Sciatic nerve (tissue), 2 donors: ENCODE data around the gene PRR5L. TPM values are rescaled to one million over a fixed set of nuclear protein-coding genes. Genes with fewer than 3 reads are reported as not detected.

ENCODE experiments used
- ATAC-seq: fragments of 200-7000 bp; cut with Tn5 transposase; one replicate; pipeline ENCODE4 v1.9.1; 2020; ENCODE audit warnings: mild to moderate bottlenecking, moderate library complexity
- DNase-seq: peaks from one replicate; pipeline ENCODE4 v3.0.0-alpha.2; 2020; ENCODE audit warnings: low spot score
- intact Hi-C: fragments of 100-400 bp; cut with DNase I; formaldehyde crosslinking; loops from one replicate; pipeline ENCODE4 v1.14.2; 2022
- total RNA-seq: library from RNA; stranded (reverse); fragmentation: NEBNext Ultra II Directional; extraction: Animal tissue kit (Norgen Biotek cat#: 25700); gene quantifications from one replicate; pipeline ENCODE4 v1.2.1, GENCODE V29; 2021
- donor health status: DM: no; HTN: no; CAD: no.
- donor health status: DM: no; HTN: no; CAD: no.

Gene PRR5L
- total RNA-seq, 1 donor from 2014 or later, result 28.6 TPM

DNA sequence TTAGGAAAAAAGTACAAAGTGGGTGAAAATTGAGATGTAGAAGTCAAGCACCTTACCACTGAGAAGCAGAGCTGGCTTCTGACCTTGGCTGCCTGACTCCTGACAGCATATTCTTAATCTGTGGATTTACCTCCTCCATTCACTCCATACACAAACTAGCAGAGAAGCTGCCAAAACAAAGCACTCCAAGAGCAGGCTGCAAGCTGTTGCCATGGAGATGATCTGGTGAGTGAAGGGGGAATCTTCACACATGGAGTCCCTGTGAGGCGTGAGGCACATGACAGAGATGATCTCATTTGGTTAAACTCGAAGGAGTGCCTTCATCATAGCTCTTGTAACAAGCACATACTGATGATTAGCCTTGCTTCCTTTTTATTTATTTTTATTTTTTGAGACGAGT lies 23.0 kb upstream of the PRR5L start:
- no peak for DNase-seq
- ATAC-seq, result no peak
- intact Hi-C loops, result no loop called here

DNA sequence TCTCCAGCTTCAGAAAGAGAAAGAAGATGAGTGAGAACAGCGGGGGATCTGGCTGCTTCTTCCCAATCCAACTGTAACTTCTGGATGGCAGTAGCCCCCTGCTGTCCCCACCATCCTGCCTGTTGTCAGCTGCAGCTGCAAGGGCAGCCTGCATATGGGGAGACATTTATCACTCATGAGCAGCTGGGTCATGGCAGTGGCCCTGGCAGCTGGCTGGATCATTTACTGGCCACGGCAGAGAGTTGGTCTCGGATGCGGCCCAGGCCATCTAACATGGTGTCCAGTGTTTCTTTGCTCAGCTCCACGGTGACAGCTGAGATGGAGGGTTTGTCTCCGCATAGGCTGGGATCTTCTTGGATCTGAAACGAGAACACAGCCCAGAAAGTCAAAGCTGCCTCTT lies 21.7 kb upstream of the PRR5L start:
- DNase-seq (no peak), ATAC-seq (no peak)
- intact Hi-C loops, result no loop called here

DNA sequence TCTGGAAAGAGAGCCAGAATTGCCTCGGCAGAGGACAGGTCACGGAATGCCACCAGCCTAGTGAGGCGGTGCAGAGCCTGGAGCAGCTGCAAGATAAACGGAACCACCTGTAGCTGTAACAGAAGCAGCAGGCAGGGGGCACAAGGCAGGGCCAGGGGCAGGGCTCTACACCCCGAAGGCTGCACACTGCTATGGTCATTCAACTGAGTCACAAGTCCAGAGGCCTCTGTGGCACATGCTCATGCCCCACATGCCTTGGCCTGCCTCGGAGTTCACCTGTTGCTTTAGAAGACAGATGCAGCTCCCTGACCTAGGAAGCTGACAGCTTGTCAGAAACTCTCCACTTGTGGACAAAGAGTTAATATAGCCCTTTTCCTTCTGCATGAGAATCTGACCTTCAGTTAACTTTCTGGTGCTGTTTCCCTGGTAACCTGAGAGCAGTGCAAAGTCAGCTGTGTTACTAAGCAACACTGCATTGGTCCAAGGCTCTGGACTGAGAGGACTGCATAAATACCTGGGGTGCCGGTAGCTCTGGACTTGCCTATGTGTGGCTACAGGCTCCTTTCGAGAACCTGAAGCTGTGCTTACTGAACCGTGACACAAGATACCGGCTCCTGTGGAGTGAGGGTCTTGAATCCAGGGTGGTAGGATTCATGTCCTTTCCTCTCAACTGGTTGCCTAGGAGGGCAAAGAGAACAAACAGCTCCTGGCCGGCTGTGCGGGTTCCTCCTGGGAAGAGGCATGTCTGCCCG lies 17.4 kb upstream of the PRR5L start:
- ATAC-seq (no peak), DNase-seq (no peak)
- intact Hi-C loops, result no loop called here

- DNase-seq, result no peak
- no peak for ATAC-seq
- intact Hi-C loops, result no loop called here
These were observed 15.6 kb upstream of the PRR5L start for GRCh38 chr11:36280531-36280930.

- ATAC-seq (no peak), DNase-seq (no peak)
- intact Hi-C loops, result no loop called here
These were observed 14.2 kb upstream of the PRR5L start for GRCh38 chr11:36281850-36282249.

GRCh38 chr11:36282926-36283325 lies 13.2 kb upstream of the PRR5L start:
- intact Hi-C loops, result no loop called here
- ATAC-seq, result no peak
- DNase-seq, result no peak

DNA sequence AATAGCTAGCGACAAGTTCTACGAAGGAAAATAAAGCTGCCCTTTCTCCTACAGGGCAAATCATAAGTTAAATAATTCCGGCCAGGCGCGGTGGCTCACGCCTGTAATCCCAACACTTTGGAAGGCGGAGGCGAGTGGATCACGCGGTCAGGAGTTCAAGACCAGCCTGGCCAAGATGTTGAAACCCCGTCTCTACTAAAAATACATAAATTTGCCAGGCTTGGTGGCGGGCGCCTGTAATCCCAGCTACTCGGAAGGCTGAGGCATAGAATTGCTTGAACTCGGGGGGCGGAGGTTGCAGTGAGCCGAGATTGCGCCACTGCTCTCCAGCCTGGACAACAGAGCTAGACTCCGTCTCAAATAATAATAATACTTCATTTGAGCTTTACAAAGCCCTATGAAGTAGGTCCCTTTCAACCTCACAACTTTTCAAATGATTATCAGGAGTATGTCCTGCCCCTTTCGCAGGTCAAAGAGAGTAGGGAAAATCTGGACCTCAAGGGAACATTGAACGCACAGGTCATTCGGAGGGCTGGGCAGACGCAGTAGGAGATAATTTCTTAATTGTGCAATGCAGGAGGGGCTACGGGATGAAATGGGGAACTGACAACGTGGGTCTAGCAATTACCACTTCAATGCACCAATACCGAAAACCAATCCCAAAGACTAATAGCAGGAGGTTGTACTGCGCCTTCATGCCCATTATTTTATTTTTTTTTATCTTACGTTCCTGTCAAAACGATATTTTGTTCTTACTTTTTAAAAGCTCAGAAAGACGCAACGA lies 7.5 kb upstream of the PRR5L start:
- ATAC-seq (peak; percentile 41), DNase-seq (no peak)
- intact Hi-C loops, result no loop called here

- peak; percentile 97 for DNase-seq
- intact Hi-C loops, result no loop called here
- ATAC-seq, result peak; percentile 99
These were observed 6.7 kb upstream of the PRR5L start, which contains the start of gene COMMD9 for GRCh38 chr11:36289226-36289852. TSS of gene COMMD9 (minus strand) at chr11:36289424. CDS start at chr11:36289412, 12 bp downstream.

DNA sequence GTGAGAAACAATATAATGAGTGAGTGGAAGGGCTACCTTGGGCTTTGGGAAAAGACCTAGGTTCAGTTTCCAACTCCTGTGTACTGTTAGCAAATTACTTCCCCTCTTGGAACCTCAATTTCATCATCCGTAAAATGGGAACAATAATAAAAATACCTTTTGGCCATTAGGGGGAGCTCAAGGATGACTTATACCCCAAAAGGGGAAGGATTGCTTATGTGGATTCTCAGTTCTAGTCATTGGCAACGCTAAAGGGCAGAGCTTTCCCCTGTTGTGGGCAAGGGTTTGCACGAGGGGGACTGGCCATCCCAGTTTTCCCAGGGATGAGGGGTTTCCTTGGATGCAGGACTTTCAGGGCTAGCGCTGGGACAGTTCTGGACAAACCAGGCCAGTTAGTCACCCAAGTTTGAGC lies 3.8 kb upstream of the PRR5L start:
- DNase-seq (no peak), ATAC-seq (no peak)
- intact Hi-C loops, result loop anchor here (10.0 kb wide), 1 partner anchor 212 kb away; no protein-coding TSS in a partner anchor

DNA sequence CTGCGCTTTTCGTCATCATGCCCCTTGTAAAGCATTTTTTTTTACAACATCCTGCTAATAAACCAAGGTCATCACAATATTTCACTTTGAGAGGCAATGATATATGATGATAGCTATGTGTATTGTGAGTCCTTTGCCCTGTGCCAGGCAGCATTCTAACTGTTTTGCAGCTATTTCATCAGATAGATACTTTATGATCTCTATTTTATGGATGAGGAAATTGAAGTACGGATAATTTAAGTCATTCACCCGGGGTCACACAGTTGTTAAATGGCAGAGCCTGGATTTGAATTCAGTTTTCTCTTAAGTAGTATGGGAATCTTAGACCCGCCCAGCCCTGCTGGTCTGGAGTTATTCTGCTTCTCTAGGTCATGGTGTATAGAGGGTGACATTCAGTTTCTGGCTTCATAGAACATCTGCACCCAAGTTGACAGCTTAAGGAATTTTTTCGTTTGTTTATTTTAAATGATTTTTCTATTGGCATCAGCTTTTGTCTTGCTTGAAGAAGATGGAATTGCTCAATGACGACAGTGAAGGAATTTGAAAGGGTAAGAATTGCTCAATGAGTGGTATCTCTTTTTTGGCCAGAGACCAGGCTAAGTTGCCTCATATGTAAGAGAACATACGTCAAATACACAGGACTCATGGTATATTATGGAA lies 926 bp downstream of the PRR5L start:
- no peak for DNase-seq
- intact Hi-C loops, result loop anchor here (10.0 kb wide), 1 partner anchor 208 kb away; no protein-coding TSS in a partner anchor
- ATAC-seq, result peak; percentile 23

- intact Hi-C loops, result loop anchor here (10.0 kb wide), 1 partner anchor 1156 kb away; no protein-coding TSS in a partner anchor
- peak; percentile 75 for ATAC-seq
- peak; percentile 67 for DNase-seq
These were observed 4.6 kb downstream of the PRR5L start for GRCh38 chr11:36300650-36301049.

GRCh38 chr11:36304351-36304750 lies 8.3 kb downstream of the PRR5L start:
- no peak for DNase-seq
- ATAC-seq, result no peak
- intact Hi-C loops, result loop anchor here (10.0 kb wide), 1 partner anchor 1160 kb away; no protein-coding TSS in a partner anchor

DNA sequence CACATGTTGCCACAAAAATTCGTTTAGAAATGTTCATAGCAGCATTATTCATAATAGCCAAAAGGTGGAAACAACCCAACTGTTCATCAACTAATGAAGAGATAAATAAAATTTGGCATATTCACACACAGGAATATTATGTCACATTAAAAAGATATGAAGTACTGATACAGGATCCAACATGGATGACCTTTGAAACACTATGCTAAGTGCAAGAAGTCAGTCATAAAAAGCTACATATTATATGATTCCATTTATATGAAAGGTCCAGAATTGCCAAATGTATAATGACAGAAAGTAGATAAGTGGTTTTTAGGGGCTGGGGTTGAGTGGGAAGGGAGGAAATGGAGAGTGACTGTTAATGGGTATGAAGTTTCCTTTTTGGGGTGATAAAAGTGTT lies 9.0 kb downstream of the PRR5L start:
- DNase-seq (no peak), ATAC-seq (no peak)
- intact Hi-C loops, result loop anchor here (10.0 kb wide), 1 partner anchor 1160 kb away; no protein-coding TSS in a partner anchor

- ATAC-seq (no peak), DNase-seq (no peak)
- intact Hi-C loops, result loop anchor here (10.0 kb wide), 1 partner anchor 1162 kb away; no protein-coding TSS in a partner anchor
These were observed 10.8 kb downstream of the PRR5L start for GRCh38 chr11:36306888-36307287.

GRCh38 chr11:36308577-36308976 lies 12.5 kb downstream of the PRR5L start:
- DNase-seq (no peak), ATAC-seq (no peak)
- intact Hi-C loops, result loop anchor here (10.0 kb wide), 1 partner anchor 1164 kb away; no protein-coding TSS in a partner anchor

- DNase-seq (no peak), ATAC-seq (no peak)
- intact Hi-C loops, result loop anchor here (10.0 kb wide), 1 partner anchor 1165 kb away; no protein-coding TSS in a partner anchor
These were observed 13.7 kb downstream of the PRR5L start for GRCh38 chr11:36309779-36310178.

GRCh38 chr11:36311926-36312595 lies 16.0 kb downstream of the PRR5L start:
- no peak for DNase-seq
- intact Hi-C loops, result no loop called here
- ATAC-seq, result no peak
